Forelimb muscle (tissue), 1 donor: ENCODE results near the gene MSH6. TPM values are rescaled to one million over a fixed set of nuclear protein-coding genes. Genes with fewer than 3 reads are reported as not detected.
"Not testable (repeated sequence)": the region's sequence is repeated elsewhere in the genome, so short reads cannot be mapped to it uniquely, and the experiment has no call there.

Experiments
- DNase-seq: peaks from one replicate; pipeline ENCODE4 v3.0.0-alpha.2; 2013; ENCODE audit warnings: low read depth
- polyA plus RNA-seq: library from polyadenylated mRNA; unstranded; fragments of 120-200 nt; gene quantifications from one replicate; pipeline ENCODE4 v1.2.1, GENCODE V29; 2013; ENCODE audit not compliant: insufficient read length

The MSH6 gene
- polyA plus RNA-seq, 1 donor = 38.1 TPM

- DNase-seq = no peak
Measured at GRCh38 chr2:47838686-47839085, 55.7 kb downstream of the MSH6 start.

GRCh38 chr2:47842846-47843245 is 59.9 kb downstream of the MSH6 start:
- DNase-seq = no peak

- no peak for DNase-seq
Measured at GRCh38 chr2:47843407-47843806, 60.5 kb downstream of the MSH6 start.

GRCh38 chr2:47844162-47844561 is 61.2 kb downstream of the MSH6 start:
- no peak for DNase-seq

GRCh38 chr2:47849368-47849767 is 66.4 kb downstream of the MSH6 start:
- no peak for DNase-seq

- DNase-seq = no peak
Measured at GRCh38 chr2:47850198-47850597, 67.3 kb downstream of the MSH6 start.

- not testable (repeated sequence) for DNase-seq
Measured at GRCh38 chr2:47853067-47853777, 70.3 kb downstream of the MSH6 start.

Other genes with a start within 250 kb of the MSH6 start
- gene KCNK12, start 212.2 kb upstream of the MSH6 start, polyA plus RNA-seq = 0.27 TPM
- gene FBXO11, start 123.4 kb downstream of the MSH6 start, polyA plus RNA-seq = 47.7 TPM